GM12878 (cell line): Measurements from ENCODE around the gene ZFP3. TPM values are rescaled to one million over a fixed set of nuclear protein-coding genes. Genes with fewer than 3 reads are reported as not detected.

Experiments
- ATAC-seq: fragments of 200-7000 bp; cut with Tn5 transposase; 3 replicates; pipeline ENCODE4 v1.9.1; 2020; ENCODE audit warnings: mild to moderate bottlenecking, moderate library complexity
- BruUV-seq: library from RNA; stranded (reverse); fragments of 400-500 nt; replicated peaks from 2 replicates; lab custom pipeline; 2021; lab: Mats Ljungman, UMichigan
- CTCF ChIA-PET: fragments of 300-600 bp; sonication (Branson Sonifier 250); formaldehyde crosslinking; extraction: SDS; loops from one replicate; lab custom pipeline; 2021; ENCODE audit warnings: inconsistent platforms; lab: Yijun Ruan, JAX
- POLR2A ChIA-PET: fragments of 350-600 bp; formaldehyde crosslinking; extraction: SDS; loops from one replicate; lab custom pipeline; 2021; ENCODE audit warnings: inconsistent platforms; lab: Charles Lee
- RAD21 ChIA-PET: fragments of 300-600 bp; sonication (Branson Sonifier 250); formaldehyde crosslinking; loops from one replicate; lab custom pipeline; 2023; ENCODE audit warnings: antibody characterized with exemption; ENCODE audit not compliant: unreplicated experiment; lab: Charles Lee
- SMC1A ChIA-PET: fragments of 300-600 bp; sonication (Branson Sonifier 250); formaldehyde crosslinking; loops from one replicate; lab custom pipeline; 2023; ENCODE audit not compliant: unreplicated experiment, uncharacterized antibody; lab: Charles Lee
- DNase-seq: peaks from one replicate; pipeline ENCODE4 v3.0.0-alpha.2; 2011; ENCODE audit warnings: low read depth, low spot score
- FAIRE-seq: peaks from 3 replicates; lab custom pipeline; 2011; peaks lifted over from hg19 to GRCh38; lab: Jason Lieb, UNC
- H2AFZ ChIP-seq: 2 replicates; pipeline ENCODE4 v1.6.0; 2011; ENCODE audit warnings: low read depth, low read length, control low read depth; ENCODE audit not compliant: control insufficient read depth
- H3K27ac ChIP-seq: 2 replicates; pipeline ENCODE4 v1.5.1; 2011; ENCODE audit warnings: control low read depth; ENCODE audit not compliant: control insufficient read depth, insufficient read depth
- H3K27me3 ChIP-seq, 2 experiments: replicated peaks in 1 of 2; 2 replicates each; pipeline versions ENCODE4 v1.6.0 to v1.6.1; 2011; ENCODE audit warnings: low read length in 1 of 2; ENCODE audit not compliant: control insufficient read depth in 2 of 2, insufficient read depth in 2 of 2
- H3K36me3 ChIP-seq, 2 experiments: 2 replicates each; pipeline ENCODE4 v1.5.1; 2011; ENCODE audit warnings: low read length in 1 of 2; ENCODE audit not compliant: control insufficient read depth in 2 of 2, insufficient read depth in 2 of 2
- H3K4me1 ChIP-seq: 2 replicates; pipeline ENCODE4 v1.6.1; 2011; ENCODE audit warnings: mild to moderate bottlenecking, low read length, moderate library complexity, mixed read lengths; ENCODE audit not compliant: control insufficient read depth, insufficient read depth
- H3K4me2 ChIP-seq: 2 replicates; pipeline ENCODE4 v1.6.0; 2011; ENCODE audit warnings: control low read depth; ENCODE audit not compliant: control insufficient read depth, insufficient read depth
- H3K4me3 ChIP-seq: fragments of 200-600 bp; sonication (generic); 2 replicates; pipeline ENCODE4 v1.5.1; 2016
- H3K79me2 ChIP-seq: 2 replicates; pipeline ENCODE4 v1.6.0; 2011; ENCODE audit warnings: low read length; ENCODE audit not compliant: control insufficient read depth, insufficient read depth
- H3K9ac ChIP-seq: 2 replicates; pipeline ENCODE4 v1.8.0; 2011; ENCODE audit warnings: low read length, control low read depth, mixed read lengths; ENCODE audit not compliant: control insufficient read depth, insufficient read depth
- H3K9me3 ChIP-seq: replicated peaks from 3 replicates; pipeline ENCODE4 v1.5.1; 2011; ENCODE audit warnings: mild to moderate bottlenecking, low read length; ENCODE audit not compliant: control insufficient read depth, insufficient read depth
- H4K20me1 ChIP-seq: 2 replicates; pipeline ENCODE4 v1.6.0; 2011; ENCODE audit not compliant: control insufficient read depth, insufficient read depth
- ATF2 ChIP-seq: IDR thresholded peaks from 2 replicates; pipeline ENCODE4 v1.6.1; 2012; ENCODE audit warnings: low read length, inconsistent platforms
- CBX5 ChIP-seq: sonication (generic); IDR thresholded peaks from 2 replicates; pipeline ENCODE4 v1.6.1; 2016; ENCODE audit warnings: low read depth, moderate library complexity, mild to moderate bottlenecking, inconsistent platforms
- MEF2A ChIP-seq: IDR thresholded peaks from 2 replicates; pipeline ENCODE4 v1.6.1; 2011; ENCODE audit warnings: low read depth, mild to moderate bottlenecking, low read length, moderate library complexity; ENCODE audit not compliant: insufficient read depth
- MEF2B ChIP-seq: fragments of 450-650 bp; IDR thresholded peaks from 2 replicates; pipeline ENCODE4 v1.6.1; 2018; ENCODE audit warnings: mild to moderate bottlenecking, moderate library complexity; ENCODE audit not compliant: partially characterized antibody, poor library complexity, severe bottlenecking
- NR2F1 ChIP-seq: fragments of 450-650 bp; conservative IDR thresholded peaks from 2 replicates; pipeline ENCODE4 v1.6.1; 2017; ENCODE audit warnings: mild to moderate bottlenecking
- ZNF274 ChIP-seq: IDR thresholded peaks from one replicate; pipeline ENCODE4 v1.8.0; 2011; ENCODE audit not compliant: insufficient read length, insufficient read depth
- ZNF384 ChIP-seq: IDR thresholded peaks from 2 replicates; pipeline ENCODE4 v1.6.1; 2012; ENCODE audit warnings: low read depth, mild to moderate bottlenecking, low read length, improper control_type of control experiment, borderline replicate concordance
- WGBS: methylation state at CpG from one replicate; pipeline ENCODE4 v1.1.6; 2016; ENCODE audit warnings: low lambda C conversion rate; ENCODE audit not compliant: insufficient replicate concordance, insufficient coverage; ENCODE audit errors: missing lambda C conversion rate; 5-methylcytosine and 5-hydroxymethylcytosine counted together
- in situ Hi-C: fragments of 300-500 bp; cut with MboI; formaldehyde crosslinking; loops from 9 replicates; pipeline ENCODE4 v1.14.3; 2018; ENCODE audit warnings: mixed read lengths
- intact Hi-C: fragments of 100-400 bp; cut with micrococcal nuclease; formaldehyde crosslinking; loops from one replicate; pipeline ENCODE4 v1.14.2; 2022; ENCODE audit not compliant: unreplicated experiment
- polyA plus RNA-seq, 11 experiments: library from polyadenylated mRNA; depleted of rRNA in 4 of 11; unstranded in 6 of 11; stranded (reverse) in 5 of 11; fragments of >200 nt; fragmentation: Nextera tagmentation in 4 of 11; fragmentation: Illumina TruSeq in 1 of 11; extraction: Ambion mirVana in 4 of 11; extraction: Trizol in 1 of 11; gene quantifications; 1 replicate in 1 of 11; 2 replicates in 10 of 11; pipeline versions ENCODE4 v1.2.1 to v1.2.3, GENCODE V29; 2011 to 2016; ENCODE audit warnings: inconsistent platforms in 2 of 11, missing spikeins in 2 of 11, low read depth in 1 of 11
- total RNA-seq, 4 experiments: library from RNA; depleted of rRNA in 3 of 4; stranded (reverse); fragments of >200 nt in 3 of 4; fragmentation: Illumina TruSeq in 1 of 4; extraction: Trizol in 1 of 4; gene quantifications; 2 replicates each; pipeline versions ENCODE4 v1.2.1 to v1.2.3, GENCODE V29; 2013 to 2021

ZFP3 gene
- total and polyA plus RNA-seq, 10 of the 15 experiments (the other 5 are each of a cell fraction or from before 2014, with no cell fraction given) = 0.37 to 4.1 (median 1.6) TPM

GRCh38 chr17:5049314-5049841 is 28.9 kb upstream of the ZFP3 start:
- H3K27me3 ChIP-seq = no peaks in the 10 kb centered on the region
- no peak for TF ChIP-seq ZNF274
- peak; percentile 40 for TF ChIP-seq MEF2B
- TF ChIP-seq ZNF384 = peak; percentile 77; the same call in 1 of the 2 replicates
- TF ChIP-seq MEF2A = peak; percentile 39; the same call in 1 of the 2 replicates
- TF ChIP-seq ATF2 = no peak
- TF ChIP-seq CBX5 = 0 out of 2 replicates have a peak, but pooled peaks have one; percentile 39
- no peak for TF ChIP-seq NR2F1
- TF ChIP-seq, all 136 proteins: peak for 4
- H2AFZ ChIP-seq = peak overlapping the region; percentile 43
- in situ Hi-C loops (no loop called here), intact Hi-C loops (no loop called here)
- ChIA-PET CTCF (interaction anchor here (1.8 to 5.1 kb wide), 2 partner anchors 13 to 19 kb away, joined by 8 to 42 read pairs; no protein-coding TSS in a partner anchor), POLR2A (no interaction called here), SMC1A (interaction anchor here (0.8 to 1.6 kb wide), 4 partner anchors 13 to 140 kb away, joined by 3 to 4 read pairs (median 3); partner anchors contain the start of gene SLC52A1), RAD21 (interaction anchor here (1.0 kb wide), 1 partner anchor 10 kb away, joined by 3 read pairs; no protein-coding TSS in a partner anchor)
- FAIRE-seq (no peak), DNase-seq (peak; percentile 23), ATAC-seq (peak; percentile 66)
- H3K9me3 ChIP-seq = no peaks in the 10 kb centered on the region
- no peak overlapping the region for H3K4me3 ChIP-seq
- H3K4me2 ChIP-seq = peak overlapping the region; percentile 26; the same call in 1 of the 2 replicates
- no peaks in the 10 kb centered on the region for H4K20me1 ChIP-seq
- no peaks in the 10 kb centered on the region for H3K36me3 ChIP-seq
- peaks cover 11% of the 10 kb centered on the region for H3K4me1 ChIP-seq
- peak overlapping the region; percentile 25; the same call in 1 of the 2 replicates for H3K9ac ChIP-seq
- 28% methylated on average over 4 of the region's 5 CpGs for WGBS
- no peaks in the 10 kb centered on the region for H3K79me2 ChIP-seq
- BruUV-seq = no TSS peak
- peak overlapping the region; percentile 30 for H3K27ac ChIP-seq
